ENCODE measurements around the gene ZNF773.

The ZNF773 gene

DNA sequence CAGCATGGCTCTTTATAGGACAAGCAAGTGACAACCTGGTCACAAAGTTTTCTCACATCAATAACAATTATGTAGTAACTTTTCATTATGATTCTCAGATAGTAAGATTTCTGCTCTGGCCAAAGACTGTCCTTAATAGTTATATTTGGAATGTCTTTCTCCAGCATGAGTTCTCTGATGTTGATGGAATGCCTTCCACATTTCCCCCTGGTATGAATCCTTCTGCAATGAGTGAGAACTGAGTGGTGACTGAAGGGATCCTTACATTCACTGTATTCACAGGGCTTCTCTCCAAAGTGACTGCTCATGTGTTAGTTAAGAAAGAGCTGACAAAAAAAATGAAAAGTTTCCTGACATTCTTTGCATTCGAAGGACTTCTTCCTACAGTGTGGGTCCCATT, 46.8 kb downstream of the ZNF773 start:
- in situ Hi-C loops (cut with HindIII; ENCODE audit: low sequenced_read_pairs) = no loop called here
- TF ChIP-seq CTCF (IDR thresholded peaks at IDR 0.05; ENCODE audit: low read depth, low read length) = no peak
- no peak for DNase-seq (ENCODE audit: low read depth, low spot score)
- no peak overlapping the region for H3K4me3 ChIP-seq (ENCODE audit: low read depth, low read length)

DNA sequence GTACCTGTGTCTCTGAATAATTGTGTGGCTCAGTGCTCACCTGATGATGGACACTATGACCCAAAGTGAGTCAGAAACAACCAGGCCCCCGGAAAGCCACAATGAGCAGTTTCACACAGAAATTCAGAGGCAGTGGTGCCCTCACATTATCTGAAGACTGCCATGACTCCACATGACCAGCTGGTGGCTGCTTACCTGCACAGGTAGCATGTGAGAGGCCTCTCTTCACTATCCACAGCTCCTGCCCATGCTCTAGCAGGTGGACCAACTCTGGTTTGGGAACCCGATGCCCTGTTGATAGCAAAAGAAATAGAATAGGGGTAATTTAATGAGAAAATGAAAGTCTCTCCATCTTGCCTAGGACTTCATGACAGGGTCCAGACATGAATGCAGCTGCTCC, 52.7 kb downstream of the ZNF773 start:
- in situ Hi-C loops (cut with HindIII; ENCODE audit: low sequenced_read_pairs) = no loop called here
- H3K4me3 ChIP-seq (ENCODE audit: low read depth, low read length) = no peak overlapping the region
- TF ChIP-seq CTCF (IDR thresholded peaks at IDR 0.05; ENCODE audit: low read depth, low read length) = no peak
- DNase-seq (ENCODE audit: low read depth, low spot score) = no peak

GRCh38 chr19:57557659-57558058, 57.9 kb downstream of the ZNF773 start:
- in situ Hi-C loops (cut with HindIII; ENCODE audit: low sequenced_read_pairs) = no loop called here
- no peak for TF ChIP-seq CTCF (IDR thresholded peaks at IDR 0.05; ENCODE audit: low read depth, low read length)
- no peak overlapping the region for H3K4me3 ChIP-seq (ENCODE audit: low read depth, low read length)
- DNase-seq (ENCODE audit: low read depth, low spot score) = no peak
